WTC11 (cell line): ENCODE data around the gene CD40. TPM values are rescaled to one million over a fixed set of nuclear protein-coding genes. Genes with fewer than 3 reads are reported as not detected.

Experiments used
- ATAC-seq: fragments of 200-7000 bp; cut with Tn5 transposase; 2 replicates; pipeline ENCODE4 v1.10.0; 2021; ENCODE audit warnings: mild to moderate bottlenecking, moderate library complexity
- CTCF ChIA-PET: fragments of 300-600 bp; sonication (Branson Sonifier 250); formaldehyde crosslinking; loops from one replicate; lab custom pipeline; 2021; ENCODE audit warnings: antibody characterized with exemption; lab: Charles Lee
- POLR2A ChIA-PET: fragments of 350-600 bp; sonication (Branson Sonifier 250); formaldehyde crosslinking; loops from one replicate; lab custom pipeline; 2021; ENCODE audit warnings: antibody characterized with exemption; lab: Charles Lee
- DNase-seq: peaks from one replicate; pipeline ENCODE4 v3.0.0; 2021; ENCODE audit warnings: low spot score
- H3K27ac Mint-ChIP-seq: 2 replicates; pipeline ENCODE4 v1.8.0; 2021; ENCODE audit warnings: mixed read lengths
- H3K27me3 Mint-ChIP-seq: 2 replicates; pipeline ENCODE4 v1.8.0; 2021; ENCODE audit warnings: low read depth, mild to moderate bottlenecking, moderate library complexity, mixed read lengths
- H3K36me3 Mint-ChIP-seq: 2 replicates; pipeline ENCODE4 v1.8.0; 2021; ENCODE audit warnings: mixed read lengths
- H3K4me1 Mint-ChIP-seq: 2 replicates; pipeline ENCODE4 v1.8.0; 2022; ENCODE audit warnings: mixed read lengths
- H3K4me3 Mint-ChIP-seq: 2 replicates; pipeline ENCODE4 v1.8.0; 2021; ENCODE audit warnings: mild to moderate bottlenecking, moderate library complexity, mixed read lengths
- H3K9me3 Mint-ChIP-seq: 2 replicates; pipeline ENCODE4 v1.8.0; 2021; ENCODE audit warnings: mixed read lengths
- FOXK1 ChIP-seq: sonication (generic); formaldehyde crosslinking; IDR thresholded peaks from 2 replicates; pipeline ENCODE4 v1.8.0; 2022; ENCODE audit warnings: mild to moderate bottlenecking, moderate library complexity, missing genetic modification reagents
- GTF2I ChIP-seq: fragments of 250-450 bp; sonication (Bioruptor Pico); conservative IDR thresholded peaks from 2 replicates; pipeline ENCODE4 v1.4.0; 2021; ENCODE audit warnings: mild to moderate bottlenecking
- HMGA2 ChIP-seq: fragments of 250-450 bp; sonication (Bioruptor Pico); IDR thresholded peaks from 2 replicates; pipeline ENCODE4 v1.4.0; 2021; ENCODE audit warnings: mild to moderate bottlenecking, moderate library complexity
- JAZF1 ChIP-seq: fragments of 250-450 bp; sonication (Bioruptor Pico); IDR thresholded peaks from 2 replicates; pipeline ENCODE4 v1.9.0; 2021; ENCODE audit warnings: moderate library complexity, mild to moderate bottlenecking, inconsistent platforms
- NFE2L1 ChIP-seq: sonication (generic); formaldehyde crosslinking; IDR thresholded peaks from 2 replicates; pipeline ENCODE4 v1.8.1; 2023; ENCODE audit warnings: missing genetic modification reagents
- NR2C2 ChIP-seq: sonication (generic); formaldehyde crosslinking; IDR thresholded peaks from 2 replicates; pipeline ENCODE4 v1.8.0; 2022; ENCODE audit warnings: mild to moderate bottlenecking, missing genetic modification reagents
- RELA ChIP-seq: sonication (generic); formaldehyde crosslinking; IDR thresholded peaks from 2 replicates; pipeline ENCODE4 v1.8.1; 2022; ENCODE audit warnings: missing genetic modification reagents, mild to moderate bottlenecking, borderline replicate concordance
- TEAD4 ChIP-seq: sonication (generic); formaldehyde crosslinking; IDR thresholded peaks from 2 replicates; pipeline ENCODE4 v1.8.0; 2022; ENCODE audit warnings: mild to moderate bottlenecking, missing genetic modification reagents
- ZNF232 ChIP-seq: sonication (generic); formaldehyde crosslinking; IDR thresholded peaks from 2 replicates; pipeline ENCODE4 v1.8.0; 2022; ENCODE audit warnings: mild to moderate bottlenecking, missing genetic modification reagents
- ZNF396 ChIP-seq: fragments of 250-450 bp; sonication (Bioruptor Pico); IDR thresholded peaks from 2 replicates; pipeline ENCODE4 v1.8.0; 2021; ENCODE audit warnings: mild to moderate bottlenecking, moderate library complexity, borderline replicate concordance
- ZNF416 ChIP-seq: fragments of 250-450 bp; sonication (Bioruptor Pico); IDR thresholded peaks from 2 replicates; pipeline ENCODE4 v1.9.0; 2021; ENCODE audit warnings: mild to moderate bottlenecking, inconsistent platforms
- total RNA-seq: library from RNA; stranded (reverse); gene quantifications from 3 replicates; pipeline ENCODE4 v1.2.3, GENCODE V29; 2021
- TF ChIP-seq, protein P1 (sequence below): fragments of 250-450 bp; sonication (Bioruptor Pico); IDR thresholded peaks from 2 replicates; pipeline ENCODE4 v1.8.0; 2021; ENCODE audit warnings: mild to moderate bottlenecking
- TF ChIP-seq, protein P2 (sequence below): sonication (generic); formaldehyde crosslinking; IDR thresholded peaks from 2 replicates; pipeline ENCODE4 v1.8.1; 2023; ENCODE audit warnings: mild to moderate bottlenecking, moderate library complexity, missing genetic modification reagents
- TF ChIP-seq, protein P3 (sequence below): sonication (generic); formaldehyde crosslinking; IDR thresholded peaks from 2 replicates; pipeline ENCODE4 v1.8.0; 2023; ENCODE audit warnings: missing genetic modification reagents, mild to moderate bottlenecking, borderline replicate concordance
- TF ChIP-seq, protein P4 (sequence below): sonication (generic); formaldehyde crosslinking; IDR thresholded peaks from 2 replicates; pipeline ENCODE4 v1.8.1; 2022; ENCODE audit warnings: mild to moderate bottlenecking, moderate library complexity, missing genetic modification reagents
- TF ChIP-seq, protein P5 (sequence below): sonication (generic); formaldehyde crosslinking; IDR thresholded peaks from 2 replicates; pipeline ENCODE4 v1.8.0; 2022; ENCODE audit warnings: mild to moderate bottlenecking, missing genetic modification reagents
- TF ChIP-seq, protein P6 (sequence below): fragments of 250-450 bp; sonication (Bioruptor Pico); IDR thresholded peaks from 2 replicates; pipeline ENCODE4 v1.9.0; 2021; ENCODE audit warnings: moderate library complexity, mild to moderate bottlenecking, inconsistent platforms, borderline replicate concordance

CD40 gene
- total RNA-seq, 1 experiment from 2014 or later, result 14.8 TPM

DNA sequence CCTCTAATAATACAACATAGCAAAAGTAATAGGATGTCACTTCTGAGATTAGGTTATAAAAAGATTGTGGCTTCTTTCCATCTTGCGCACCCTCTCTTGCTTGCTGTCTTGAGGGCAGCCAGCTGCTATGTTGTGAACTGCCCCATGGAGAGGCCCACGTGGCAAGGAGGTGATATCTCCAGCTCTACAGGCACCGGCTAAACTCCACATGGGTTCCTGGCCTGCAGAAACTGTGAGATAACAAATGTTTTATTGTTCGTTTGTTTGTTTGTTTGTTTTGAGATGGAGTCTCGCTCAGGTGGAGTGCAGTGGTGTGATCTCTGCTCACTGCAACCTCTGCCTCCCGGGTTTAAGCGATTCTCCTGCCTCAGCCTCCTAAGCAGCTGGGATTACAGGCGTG, 38.0 kb downstream of the CD40 start:
- H3K36me3 Mint-ChIP-seq, result no peaks in the 10 kb centered on the region
- no peaks in the 10 kb centered on the region for H3K9me3 Mint-ChIP-seq
- 0 out of 2 replicates have a peak, but pooled peaks cover 3% of the 10 kb centered on the region for H3K27me3 Mint-ChIP-seq
- H3K27ac Mint-ChIP-seq, result no peak overlapping the region
- TF ChIP-seq, protein P1, sequence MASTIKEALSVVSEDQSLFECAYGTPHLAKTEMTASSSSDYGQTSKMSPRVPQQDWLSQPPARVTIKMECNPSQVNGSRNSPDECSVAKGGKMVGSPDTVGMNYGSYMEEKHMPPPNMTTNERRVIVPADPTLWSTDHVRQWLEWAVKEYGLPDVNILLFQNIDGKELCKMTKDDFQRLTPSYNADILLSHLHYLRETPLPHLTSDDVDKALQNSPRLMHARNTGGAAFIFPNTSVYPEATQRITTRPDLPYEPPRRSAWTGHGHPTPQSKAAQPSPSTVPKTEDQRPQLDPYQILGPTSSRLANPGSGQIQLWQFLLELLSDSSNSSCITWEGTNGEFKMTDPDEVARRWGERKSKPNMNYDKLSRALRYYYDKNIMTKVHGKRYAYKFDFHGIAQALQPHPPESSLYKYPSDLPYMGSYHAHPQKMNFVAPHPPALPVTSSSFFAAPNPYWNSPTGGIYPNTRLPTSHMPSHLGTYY, result no peak
- TF ChIP-seq, protein P2, sequence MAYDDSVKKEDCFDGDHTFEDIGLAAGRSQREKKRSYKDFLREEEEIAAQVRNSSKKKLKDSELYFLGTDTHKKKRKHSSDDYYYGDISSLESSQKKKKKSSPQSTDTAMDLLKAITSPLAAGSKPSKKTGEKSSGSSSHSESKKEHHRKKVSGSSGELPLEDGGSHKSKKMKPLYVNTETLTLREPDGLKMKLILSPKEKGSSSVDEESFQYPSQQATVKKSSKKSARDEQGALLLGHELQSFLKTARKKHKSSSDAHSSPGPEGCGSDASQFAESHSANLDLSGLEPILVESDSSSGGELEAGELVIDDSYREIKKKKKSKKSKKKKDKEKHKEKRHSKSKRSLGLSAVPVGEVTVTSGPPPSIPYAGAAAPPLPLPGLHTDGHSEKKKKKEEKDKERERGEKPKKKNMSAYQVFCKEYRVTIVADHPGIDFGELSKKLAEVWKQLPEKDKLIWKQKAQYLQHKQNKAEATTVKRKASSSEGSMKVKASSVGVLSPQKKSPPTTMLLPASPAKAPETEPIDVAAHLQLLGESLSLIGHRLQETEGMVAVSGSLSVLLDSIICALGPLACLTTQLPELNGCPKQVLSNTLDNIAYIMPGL (CRISPR knock-in tag), result no peak
- TF ChIP-seq, protein P3, sequence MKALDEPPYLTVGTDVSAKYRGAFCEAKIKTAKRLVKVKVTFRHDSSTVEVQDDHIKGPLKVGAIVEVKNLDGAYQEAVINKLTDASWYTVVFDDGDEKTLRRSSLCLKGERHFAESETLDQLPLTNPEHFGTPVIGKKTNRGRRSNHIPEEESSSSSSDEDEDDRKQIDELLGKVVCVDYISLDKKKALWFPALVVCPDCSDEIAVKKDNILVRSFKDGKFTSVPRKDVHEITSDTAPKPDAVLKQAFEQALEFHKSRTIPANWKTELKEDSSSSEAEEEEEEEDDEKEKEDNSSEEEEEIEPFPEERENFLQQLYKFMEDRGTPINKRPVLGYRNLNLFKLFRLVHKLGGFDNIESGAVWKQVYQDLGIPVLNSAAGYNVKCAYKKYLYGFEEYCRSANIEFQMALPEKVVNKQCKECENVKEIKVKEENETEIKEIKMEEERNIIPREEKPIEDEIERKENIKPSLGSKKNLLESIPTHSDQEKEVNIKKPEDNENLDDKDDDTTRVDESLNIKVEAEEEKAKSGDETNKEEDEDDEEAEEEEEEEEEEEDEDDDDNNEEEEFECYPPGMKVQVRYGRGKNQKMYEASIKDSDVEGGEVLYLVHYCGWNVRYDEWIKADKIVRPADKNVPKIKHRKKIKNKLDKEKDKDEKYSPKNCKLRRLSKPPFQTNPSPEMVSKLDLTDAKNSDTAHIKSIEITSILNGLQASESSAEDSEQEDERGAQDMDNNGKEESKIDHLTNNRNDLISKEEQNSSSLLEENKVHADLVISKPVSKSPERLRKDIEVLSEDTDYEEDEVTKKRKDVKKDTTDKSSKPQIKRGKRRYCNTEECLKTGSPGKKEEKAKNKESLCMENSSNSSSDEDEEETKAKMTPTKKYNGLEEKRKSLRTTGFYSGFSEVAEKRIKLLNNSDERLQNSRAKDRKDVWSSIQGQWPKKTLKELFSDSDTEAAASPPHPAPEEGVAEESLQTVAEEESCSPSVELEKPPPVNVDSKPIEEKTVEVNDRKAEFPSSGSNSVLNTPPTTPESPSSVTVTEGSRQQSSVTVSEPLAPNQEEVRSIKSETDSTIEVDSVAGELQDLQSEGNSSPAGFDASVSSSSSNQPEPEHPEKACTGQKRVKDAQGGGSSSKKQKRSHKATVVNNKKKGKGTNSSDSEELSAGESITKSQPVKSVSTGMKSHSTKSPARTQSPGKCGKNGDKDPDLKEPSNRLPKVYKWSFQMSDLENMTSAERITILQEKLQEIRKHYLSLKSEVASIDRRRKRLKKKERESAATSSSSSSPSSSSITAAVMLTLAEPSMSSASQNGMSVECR (CRISPR knock-in tag), result no peak
- TF ChIP-seq, protein P4, sequence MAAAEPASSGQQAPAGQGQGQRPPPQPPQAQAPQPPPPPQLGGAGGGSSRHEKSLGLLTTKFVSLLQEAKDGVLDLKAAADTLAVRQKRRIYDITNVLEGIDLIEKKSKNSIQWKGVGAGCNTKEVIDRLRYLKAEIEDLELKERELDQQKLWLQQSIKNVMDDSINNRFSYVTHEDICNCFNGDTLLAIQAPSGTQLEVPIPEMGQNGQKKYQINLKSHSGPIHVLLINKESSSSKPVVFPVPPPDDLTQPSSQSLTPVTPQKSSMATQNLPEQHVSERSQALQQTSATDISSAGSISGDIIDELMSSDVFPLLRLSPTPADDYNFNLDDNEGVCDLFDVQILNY, result no peak
- TF ChIP-seq JAZF1 (no peak), GTF2I (CRISPR knock-in tag) (no peak), ZNF232 (CRISPR knock-in tag) (no peak), NR2C2 (no peak), RELA (CRISPR knock-in tag) (no peak), ZNF396 (CRISPR knock-in tag) (no peak), NFE2L1 (CRISPR knock-in tag) (no peak), HMGA2 (no peak), FOXK1 (CRISPR knock-in tag) (no peak), TEAD4 (CRISPR knock-in tag) (no peak), ZNF416 (CRISPR knock-in tag) (no peak)
- TF ChIP-seq, protein P5, sequence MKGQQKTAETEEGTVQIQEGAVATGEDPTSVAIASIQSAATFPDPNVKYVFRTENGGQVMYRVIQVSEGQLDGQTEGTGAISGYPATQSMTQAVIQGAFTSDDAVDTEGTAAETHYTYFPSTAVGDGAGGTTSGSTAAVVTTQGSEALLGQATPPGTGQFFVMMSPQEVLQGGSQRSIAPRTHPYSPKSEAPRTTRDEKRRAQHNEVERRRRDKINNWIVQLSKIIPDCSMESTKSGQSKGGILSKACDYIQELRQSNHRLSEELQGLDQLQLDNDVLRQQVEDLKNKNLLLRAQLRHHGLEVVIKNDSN (CRISPR knock-in tag), result no peak
- TF ChIP-seq, protein P6, sequence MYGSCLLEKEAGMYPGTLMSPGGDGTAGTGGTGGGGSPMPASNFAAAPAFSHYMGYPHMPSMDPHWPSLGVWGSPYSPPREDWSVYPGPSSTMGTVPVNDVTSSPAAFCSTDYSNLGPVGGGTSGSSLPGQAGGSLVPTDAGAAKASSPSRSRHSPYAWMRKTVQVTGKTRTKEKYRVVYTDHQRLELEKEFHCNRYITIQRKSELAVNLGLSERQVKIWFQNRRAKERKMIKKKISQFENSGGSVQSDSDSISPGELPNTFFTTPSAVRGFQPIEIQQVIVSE (CRISPR knock-in tag), result no peak
- peaks cover 3% of the 10 kb centered on the region for H3K4me1 Mint-ChIP-seq
- DNase-seq (no peak), ATAC-seq (no peak)
- H3K4me3 Mint-ChIP-seq, result no peak overlapping the region
- CTCF ChIA-PET, result interaction anchor here (0.8 to 0.9 kb wide), 2 partner anchors 18 to 28 kb away, joined by 3 to 4 read pairs; no protein-coding TSS in a partner anchor
- POLR2A ChIA-PET, result no interaction called here
